LNCaP clone FGC (cell line): ENCODE measurements around the gene ITPKB.
A peak's percentile ranks its signal among the peaks of the same experiment; 100 is the strongest.
"Not testable (repeated sequence)": the region's sequence is repeated elsewhere in the genome, so short reads cannot be mapped to it uniquely, and the experiment has no call there.

Experiments used
- DNase-seq: peaks from one replicate; pipeline ENCODE4 v3.0.0-alpha.2; 2011; ENCODE audit warnings: low read depth
- H3K4me3 ChIP-seq: 2 replicates; pipeline ENCODE4 v1.5.1; 2011; ENCODE audit warnings: mild to moderate bottlenecking, low read depth, low read length, control low read depth
- TF ChIP-seq, protein P1 (sequence below): IDR thresholded peaks from 2 replicates; pipeline ENCODE4 v1.5.1; 2012; ENCODE audit warnings: mild to moderate bottlenecking; ENCODE audit not compliant: control insufficient read depth, insufficient read depth; ENCODE audit errors: extremely low read depth

The ITPKB gene

DNA sequence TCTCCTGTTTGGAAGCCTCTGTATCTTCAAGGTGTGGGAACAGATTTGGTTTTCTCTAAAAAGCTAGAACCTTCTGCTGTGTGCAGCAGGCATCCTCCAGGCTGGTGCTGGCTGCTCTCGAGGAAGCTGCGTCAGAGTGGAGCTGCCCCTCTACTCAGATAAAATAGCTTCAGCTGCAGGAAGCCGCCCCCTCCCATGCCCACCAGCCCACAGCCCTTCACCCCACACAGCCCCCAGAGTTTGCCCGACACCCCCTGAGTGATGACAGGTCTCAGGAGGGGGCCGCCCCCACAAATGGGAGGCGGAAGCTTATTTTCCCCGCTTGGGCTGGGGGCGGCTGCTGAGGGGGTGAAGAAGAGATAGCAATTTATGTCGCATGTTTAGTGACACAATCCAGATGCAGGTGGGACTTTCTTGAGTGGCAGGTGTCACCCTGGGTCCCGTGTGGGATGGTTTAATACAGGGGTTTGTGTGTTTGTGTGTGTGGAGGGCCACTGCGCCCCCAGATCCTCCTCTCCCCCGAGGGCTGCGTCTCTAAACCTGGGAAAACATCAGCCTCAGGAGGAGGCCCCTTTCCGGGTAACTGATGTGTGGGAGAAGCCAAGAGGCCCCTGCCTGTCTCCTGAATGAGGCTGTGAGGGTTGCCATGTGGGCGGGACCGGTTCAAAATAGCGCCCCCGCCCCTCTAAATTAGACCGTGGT is 135.1 kb downstream of the ITPKB start:
- H3K4me3 ChIP-seq: no peak overlapping the region
- DNase-seq: no peak
- TF ChIP-seq, protein P1, sequence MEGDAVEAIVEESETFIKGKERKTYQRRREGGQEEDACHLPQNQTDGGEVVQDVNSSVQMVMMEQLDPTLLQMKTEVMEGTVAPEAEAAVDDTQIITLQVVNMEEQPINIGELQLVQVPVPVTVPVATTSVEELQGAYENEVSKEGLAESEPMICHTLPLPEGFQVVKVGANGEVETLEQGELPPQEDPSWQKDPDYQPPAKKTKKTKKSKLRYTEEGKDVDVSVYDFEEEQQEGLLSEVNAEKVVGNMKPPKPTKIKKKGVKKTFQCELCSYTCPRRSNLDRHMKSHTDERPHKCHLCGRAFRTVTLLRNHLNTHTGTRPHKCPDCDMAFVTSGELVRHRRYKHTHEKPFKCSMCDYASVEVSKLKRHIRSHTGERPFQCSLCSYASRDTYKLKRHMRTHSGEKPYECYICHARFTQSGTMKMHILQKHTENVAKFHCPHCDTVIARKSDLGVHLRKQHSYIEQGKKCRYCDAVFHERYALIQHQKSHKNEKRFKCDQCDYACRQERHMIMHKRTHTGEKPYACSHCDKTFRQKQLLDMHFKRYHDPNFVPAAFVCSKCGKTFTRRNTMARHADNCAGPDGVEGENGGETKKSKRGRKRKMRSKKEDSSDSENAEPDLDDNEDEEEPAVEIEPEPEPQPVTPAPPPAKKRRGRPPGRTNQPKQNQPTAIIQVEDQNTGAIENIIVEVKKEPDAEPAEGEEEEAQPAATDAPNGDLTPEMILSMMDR: no peak

DNA sequence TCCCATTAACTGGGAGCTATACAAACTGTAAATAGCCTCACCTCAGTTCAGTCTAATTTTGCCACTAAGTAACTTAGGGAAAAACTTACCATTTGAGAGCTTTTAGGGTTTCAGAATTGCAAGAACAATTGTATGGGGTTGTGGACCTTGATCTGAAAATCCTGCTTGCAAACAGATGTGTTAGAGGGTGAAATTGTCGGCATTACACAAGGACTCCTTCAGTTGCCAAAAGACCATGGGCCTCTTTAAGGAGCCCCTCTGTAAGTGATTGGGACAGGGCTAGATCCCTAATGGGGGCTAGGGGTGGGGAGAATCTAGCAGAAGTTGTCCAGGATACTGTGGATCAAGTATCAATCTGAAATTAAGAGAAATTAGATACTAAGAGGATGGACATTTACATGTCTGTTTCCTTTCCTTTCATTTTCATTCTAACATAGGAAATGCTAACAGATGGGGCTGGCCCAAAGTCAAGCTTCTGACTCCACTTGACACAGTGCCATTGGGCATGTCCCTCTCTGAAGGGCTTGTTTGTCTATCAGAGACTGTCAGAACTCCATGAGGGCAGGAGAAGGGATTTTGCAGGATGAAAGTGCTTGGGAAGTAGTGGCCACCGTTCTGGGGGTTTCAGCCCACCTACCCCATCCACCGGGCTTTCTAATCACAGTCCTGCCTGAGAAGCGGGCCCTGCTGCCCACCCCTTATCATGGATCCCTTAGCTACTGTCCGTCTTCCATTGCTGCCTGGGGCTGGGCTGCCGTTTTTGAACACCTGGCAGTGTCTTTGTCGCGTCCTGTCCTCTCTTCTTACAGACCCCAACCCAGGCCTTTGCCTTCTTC is 135.8 kb downstream of the ITPKB start:
- no peak overlapping the region for H3K4me3 ChIP-seq
- TF ChIP-seq, protein P1: no peak
- DNase-seq: peak; percentile 54

DNA sequence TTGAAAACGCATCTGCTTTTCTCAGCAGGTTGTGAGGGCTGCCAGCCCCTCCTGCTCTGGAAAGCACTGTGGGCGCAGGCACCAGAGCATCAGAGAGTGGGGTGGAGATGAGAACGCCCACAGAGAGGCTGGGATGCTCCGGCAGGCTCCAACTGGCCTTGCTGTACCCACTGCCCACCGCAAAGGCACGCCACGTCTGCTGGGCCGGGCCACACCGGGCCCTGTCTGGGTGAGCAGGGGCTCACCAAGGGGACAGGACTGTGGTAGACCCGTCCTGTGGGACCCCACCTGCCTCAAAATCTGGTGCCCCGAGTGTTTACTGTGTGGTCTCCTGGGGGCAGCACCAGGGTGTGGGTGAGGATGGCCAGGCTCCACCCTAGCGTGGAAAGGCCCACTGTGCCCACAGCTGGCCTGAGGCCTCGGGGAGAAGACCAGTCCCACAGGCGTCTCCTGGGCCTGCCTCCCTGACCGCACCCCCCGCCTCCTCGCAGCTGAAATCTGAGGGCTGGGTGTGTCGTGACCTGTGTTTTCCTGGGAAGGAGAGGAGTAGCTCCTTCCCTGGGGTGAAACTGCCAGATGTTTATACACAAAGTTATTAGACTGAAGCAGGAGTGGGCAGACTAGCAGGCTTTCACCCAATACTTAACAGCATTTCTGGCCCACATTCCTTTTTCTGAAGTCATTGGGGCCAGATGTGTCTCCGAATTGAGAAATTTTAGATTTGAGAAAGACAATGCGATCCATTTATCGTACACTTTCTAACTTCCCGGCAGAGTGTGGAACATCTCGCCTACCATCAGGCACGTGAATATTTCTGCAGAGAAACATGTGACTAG is 136.7 kb downstream of the ITPKB start:
- H3K4me3 ChIP-seq: no peak overlapping the region
- TF ChIP-seq, protein P1: no peak
- no peak for DNase-seq

DNA sequence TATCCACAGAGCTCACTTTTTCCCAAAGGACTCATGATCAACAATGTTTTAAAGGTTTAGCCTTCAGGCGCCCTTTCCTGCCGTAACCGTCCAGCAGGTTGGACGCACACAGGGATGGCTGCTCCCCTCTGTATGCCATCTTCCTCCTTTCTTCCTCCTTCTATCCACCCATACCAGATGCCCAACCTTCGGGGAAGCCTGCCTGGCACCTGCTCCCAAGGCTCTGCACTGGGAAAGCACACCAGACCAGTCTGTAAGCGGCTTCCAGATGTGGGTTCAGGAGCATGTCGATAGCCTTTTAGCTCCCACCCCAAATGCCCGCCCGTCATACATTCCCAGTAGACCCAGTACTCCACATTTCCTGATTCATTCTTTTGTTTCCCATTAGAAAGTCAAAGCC is 137.6 kb downstream of the ITPKB start:
- no peak for DNase-seq
- H3K4me3 ChIP-seq: no peak overlapping the region
- TF ChIP-seq, protein P1: no peak

DNA sequence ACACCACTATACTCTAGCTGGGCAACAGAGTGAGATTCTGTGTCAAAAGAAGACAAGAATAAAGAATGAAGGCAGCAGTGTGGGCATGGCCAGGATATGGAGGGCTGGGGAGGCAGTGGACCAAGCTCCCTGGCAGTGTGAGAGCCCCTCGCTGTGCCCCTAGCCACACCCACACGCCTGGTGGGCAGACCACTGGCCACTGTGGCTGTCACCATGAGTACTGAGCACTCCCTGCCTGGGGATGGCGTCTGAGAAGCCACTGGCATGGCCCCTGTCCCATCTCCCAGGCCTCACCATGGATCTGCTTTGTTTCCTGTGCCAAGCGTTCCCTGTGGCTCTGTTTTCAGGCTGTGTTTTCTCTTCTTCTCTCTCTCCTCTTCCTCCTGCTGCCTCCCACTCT is 138.8 kb downstream of the ITPKB start:
- no peak overlapping the region for H3K4me3 ChIP-seq
- TF ChIP-seq, protein P1: no peak
- DNase-seq: no peak

DNA sequence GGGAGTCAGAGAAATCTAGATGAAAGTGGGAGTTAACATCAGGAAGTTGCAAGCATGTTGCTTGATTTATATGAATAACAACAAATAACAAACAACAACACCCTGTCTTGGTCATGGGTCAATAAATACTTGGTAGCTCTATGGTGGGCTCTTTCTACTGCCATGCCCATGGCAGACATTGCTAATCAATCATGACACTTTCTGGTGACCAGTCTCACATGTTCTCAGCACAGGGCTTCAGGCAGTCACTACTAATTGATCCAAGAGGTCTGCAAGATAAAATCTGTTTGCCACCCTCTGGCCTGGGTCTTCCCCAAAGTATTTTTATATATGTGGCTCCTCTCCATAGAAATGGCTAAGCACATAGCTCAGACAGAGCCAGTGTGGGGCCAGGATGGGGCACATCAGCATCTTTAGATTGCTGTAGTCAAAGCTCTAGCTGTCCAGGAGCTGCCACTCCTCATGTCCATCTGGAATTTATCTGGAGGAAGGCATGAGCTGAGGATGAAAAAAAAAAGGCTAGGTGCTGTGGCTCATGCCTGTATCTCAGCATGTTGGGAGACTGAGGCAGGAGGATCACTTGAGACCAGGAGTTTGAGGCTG is 139.3 kb downstream of the ITPKB start:
- TF ChIP-seq, protein P1: no peak
- no peak overlapping the region for H3K4me3 ChIP-seq
- no peak for DNase-seq

DNA sequence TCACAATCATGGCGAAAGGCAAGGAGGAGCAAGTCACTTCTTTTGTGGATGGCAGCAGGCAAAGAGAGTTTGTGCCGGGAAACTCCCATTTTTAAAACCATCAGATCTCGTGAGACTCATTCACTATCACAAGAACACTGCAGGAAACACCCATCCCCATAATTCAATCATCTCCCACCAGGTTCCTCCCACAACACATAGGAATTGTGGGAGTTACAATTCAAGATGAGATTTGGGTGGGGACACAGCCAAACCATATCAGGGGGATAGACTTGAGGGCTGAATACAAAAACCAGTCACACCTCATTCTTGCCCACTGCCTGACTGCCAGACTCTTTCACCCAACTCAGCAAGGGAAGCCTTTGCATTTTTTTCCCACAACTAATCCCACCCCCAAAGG is 140.1 kb downstream of the ITPKB start:
- H3K4me3 ChIP-seq, DNase-seq: not testable (repeated sequence)
